Activated CD4-positive, alpha-beta memory T cell treated with anti-CD3 and anti-CD28 coated beads for 36 hours (primary cell): ENCODE data around the gene PPM1N. TPM values are rescaled to one million over a fixed set of nuclear protein-coding genes. Genes with fewer than 3 reads are reported as not detected.

Experiments used
- CTCF ChIA-PET: fragments of 350-600 bp; sonication (Branson Sonifier 250); formaldehyde crosslinking; loops from one replicate; lab custom pipeline; 2021; ENCODE audit warnings: antibody characterized with exemption, inconsistent platforms; lab: Charles Lee
- POLR2A ChIA-PET: fragments of 350-600 bp; sonication (Branson Sonifier 250); formaldehyde crosslinking; loops from one replicate; lab custom pipeline; 2021; ENCODE audit warnings: antibody characterized with exemption; lab: Charles Lee
- DNase-seq: peaks from one replicate; pipeline ENCODE4 v3.0.0-alpha.2; 2020
- H3K27ac Mint-ChIP-seq: one replicate; pipeline ENCODE4 v1.8.0; 2021; ENCODE audit warnings: mixed read lengths
- H3K27me3 Mint-ChIP-seq: one replicate; pipeline ENCODE4 v1.8.0; 2021; ENCODE audit warnings: mixed read lengths
- H3K36me3 Mint-ChIP-seq: one replicate; pipeline ENCODE4 v1.8.0; 2021; ENCODE audit warnings: mixed read lengths
- H3K4me1 Mint-ChIP-seq: one replicate; pipeline ENCODE4 v1.8.0; 2021; ENCODE audit warnings: low read depth, mixed read lengths
- H3K4me3 Mint-ChIP-seq: one replicate; pipeline ENCODE4 v1.8.0; 2021; ENCODE audit warnings: mild to moderate bottlenecking, mixed read lengths
- H3K9me3 Mint-ChIP-seq: one replicate; pipeline ENCODE4 v1.8.0; 2021; ENCODE audit warnings: mixed read lengths
- intact Hi-C: fragments of 100-400 bp; cut with micrococcal nuclease; formaldehyde crosslinking; loops from one replicate; pipeline ENCODE4 v1.15.1; 2023
- total RNA-seq, 2 experiments: library from RNA; stranded (reverse); gene quantifications; one replicate each; pipeline ENCODE4 v1.2.3, GENCODE V29; 2021

PPM1N gene
- total RNA-seq, 2 experiments from 2014 or later, result 3.5 to 3.6 TPM

DNA sequence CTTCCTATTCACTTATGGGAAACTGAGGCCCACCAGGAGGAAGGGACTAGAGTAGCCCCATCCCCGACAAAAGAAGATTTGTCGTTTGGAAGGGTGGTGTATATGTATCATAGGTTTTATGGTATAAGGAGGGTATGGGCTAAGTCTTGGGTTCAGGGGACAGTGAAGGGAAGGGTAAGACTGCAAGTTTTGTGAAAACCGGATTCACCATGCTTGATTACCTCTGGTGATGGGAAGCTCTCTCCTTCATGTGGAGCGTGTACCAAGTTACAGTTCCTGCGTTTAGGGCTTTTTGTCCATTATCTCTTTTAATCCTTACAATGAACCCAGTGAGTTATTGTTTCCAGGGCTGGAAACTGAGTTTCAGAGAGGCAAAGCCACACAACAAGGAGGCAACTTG is 12.8 kb downstream of the PPM1N start:
- Mint-ChIP-seq H3K27me3 (no peaks in the 10 kb centered on the region), H3K9me3 (no peaks in the 10 kb centered on the region), H3K27ac (peak overlapping the region; percentile 60), H3K4me3 (peak overlapping the region; percentile 23), H3K4me1 (peaks cover 65% of the 10 kb centered on the region), H3K36me3 (peaks cover 4% of the 10 kb centered on the region)
- intact Hi-C loops, result no loop called here
- ChIA-PET POLR2A (interaction anchor here (0.8 kb wide), 1 partner anchor 9 kb away, joined by 5 read pairs; no protein-coding TSS in a partner anchor), CTCF (interaction anchor here (1.2 kb wide), 1 partner anchor 47 kb away, joined by 4 read pairs; no protein-coding TSS in a partner anchor)
- no peak for DNase-seq

DNA sequence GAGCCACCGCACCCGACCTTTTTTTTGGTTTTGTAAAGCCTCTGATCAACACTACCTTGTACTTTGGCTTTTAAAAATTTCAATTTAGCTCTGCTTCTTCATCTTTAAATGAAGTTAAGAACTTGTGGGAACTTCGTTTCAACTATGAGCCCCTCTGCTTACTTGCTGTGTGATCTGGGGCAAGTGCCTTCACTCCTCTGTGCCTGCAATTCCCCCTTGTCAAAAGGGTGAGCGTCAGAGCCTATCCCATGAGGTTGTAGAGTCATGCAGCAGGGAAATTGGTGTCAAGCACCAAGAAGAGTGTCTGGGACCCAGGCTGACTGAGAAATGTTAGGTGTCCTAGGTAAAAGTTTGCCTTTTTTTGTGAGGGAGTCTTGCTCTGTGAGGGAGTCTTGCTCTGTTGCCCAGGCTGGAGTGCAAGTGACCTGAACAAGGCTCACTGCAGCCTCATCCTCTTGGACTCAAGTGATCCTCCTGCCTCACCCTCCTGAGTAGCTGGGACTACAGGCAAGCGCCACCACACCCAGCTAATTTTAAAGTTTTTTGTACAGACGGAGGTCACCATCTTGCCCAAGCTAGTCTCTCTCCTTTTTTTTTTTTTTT is 14.7 kb downstream of the PPM1N start:
- peaks cover 68% of the 10 kb centered on the region for H3K4me1 Mint-ChIP-seq
- H3K4me3 Mint-ChIP-seq, result no peak overlapping the region
- peak overlapping the region; percentile 87 for H3K27ac Mint-ChIP-seq
- no peaks in the 10 kb centered on the region for H3K9me3 Mint-ChIP-seq
- H3K27me3 Mint-ChIP-seq, result no peaks in the 10 kb centered on the region
- intact Hi-C loops, result no loop called here
- H3K36me3 Mint-ChIP-seq, result peaks cover 11% of the 10 kb centered on the region
- no peak for DNase-seq
- POLR2A ChIA-PET, result no interaction called here
- CTCF ChIA-PET, result interaction anchor here (1.2 kb wide), 1 partner anchor 34 kb away, joined by 3 read pairs; no protein-coding TSS in a partner anchor

DNA sequence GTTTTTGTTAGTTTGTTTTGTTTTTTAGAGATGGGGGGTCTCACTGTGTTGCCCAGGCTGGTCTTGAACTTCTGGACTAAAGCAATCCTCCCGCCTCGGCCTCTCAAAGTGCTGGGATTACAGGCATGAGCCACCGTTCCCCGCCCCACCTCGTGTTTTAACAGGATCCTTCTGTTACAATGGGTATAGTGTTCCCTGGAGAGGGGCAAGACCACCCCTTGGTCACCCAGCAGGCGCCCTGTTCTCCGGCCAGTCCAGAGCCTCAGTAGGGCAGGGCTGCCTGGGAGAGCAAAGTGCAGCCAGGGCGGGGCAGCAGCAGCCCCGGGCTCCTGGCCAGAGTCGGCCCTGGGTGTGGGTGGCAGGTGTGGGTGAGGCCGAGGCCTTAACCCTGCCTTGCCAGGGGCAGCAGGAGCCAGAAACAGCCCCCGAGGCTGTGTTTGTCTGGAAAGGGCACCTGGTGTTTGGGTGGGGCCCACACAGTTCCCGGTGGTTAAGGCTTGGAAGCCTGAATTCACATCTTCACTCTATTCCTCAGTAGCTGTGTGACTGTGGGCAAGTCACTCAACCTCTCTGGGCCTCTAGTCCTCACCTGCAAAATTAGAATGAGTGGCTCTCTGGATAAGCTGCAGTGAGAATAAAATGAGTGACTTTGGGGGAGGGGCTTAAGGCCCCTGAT is 16.3 kb downstream of the PPM1N start:
- DNase-seq, result peak; percentile 35
- no peaks in the 10 kb centered on the region for H3K9me3 Mint-ChIP-seq
- peaks cover 65% of the 10 kb centered on the region for H3K4me1 Mint-ChIP-seq
- POLR2A ChIA-PET, result interaction anchor here (0.8 kb wide), 1 partner anchor 128 kb away, joined by 3 read pairs; no protein-coding TSS in a partner anchor
- CTCF ChIA-PET, result interaction anchor here (1.0 to 1.9 kb wide), 7 partner anchors 17 to 202 kb away, joined by 3 to 8 read pairs (median 4); partner anchors contain the start of genes QPCTL, RTN2 and SNRPD2
- peak overlapping the region; percentile 87 for H3K27ac Mint-ChIP-seq
- H3K27me3 Mint-ChIP-seq, result no peaks in the 10 kb centered on the region
- H3K36me3 Mint-ChIP-seq, result peaks cover 13% of the 10 kb centered on the region
- intact Hi-C loops, result no loop called here
- peak overlapping the region; percentile 2 for H3K4me3 Mint-ChIP-seq

DNA sequence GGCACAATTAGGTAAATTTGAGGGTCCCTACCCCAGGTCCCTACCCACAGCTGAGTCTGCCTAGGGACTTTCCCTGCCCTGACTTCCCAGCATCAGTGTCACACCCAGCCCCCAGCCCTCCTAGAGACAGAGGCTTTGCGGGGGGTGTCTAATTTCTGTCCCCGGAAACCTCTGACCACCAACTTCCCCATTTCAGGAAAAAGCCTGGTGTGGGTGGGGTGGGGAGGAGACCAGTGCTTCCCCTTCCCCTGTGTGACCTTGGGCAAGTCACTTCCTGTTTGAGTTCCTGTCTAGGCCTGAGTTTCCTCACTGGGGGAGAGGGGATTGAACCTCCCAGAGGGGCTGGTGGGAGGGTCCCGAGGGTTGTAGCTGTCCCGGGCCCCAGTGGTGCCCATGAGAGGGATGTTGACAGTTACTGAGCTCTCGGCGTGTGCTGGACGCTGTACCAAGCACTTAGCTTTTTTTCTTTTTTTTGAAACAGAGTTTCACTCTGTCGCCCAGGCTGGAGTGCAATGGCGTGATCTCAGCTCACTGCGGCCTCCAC is 16.9 kb downstream of the PPM1N start:
- peak; percentile 54 for DNase-seq
- intact Hi-C loops, result no loop called here
- Mint-ChIP-seq H3K4me1 (peaks cover 59% of the 10 kb centered on the region), H3K9me3 (no peaks in the 10 kb centered on the region), H3K4me3 (peak overlapping the region; percentile 1), H3K36me3 (peaks cover 17% of the 10 kb centered on the region), H3K27ac (peak overlapping the region; percentile 87), H3K27me3 (no peaks in the 10 kb centered on the region)
- ChIA-PET POLR2A (interaction anchor here (0.6 to 0.8 kb wide), 2 partner anchors 127 to 145 kb away, joined by 3 read pairs; no protein-coding TSS in a partner anchor), CTCF (interaction anchor here (0.7 to 1.9 kb wide), 8 partner anchors 18 to 202 kb away, joined by 3 to 8 read pairs (median 4); partner anchors contain the start of genes FOSB, QPCTL, RTN2 and SNRPD2)

DNA sequence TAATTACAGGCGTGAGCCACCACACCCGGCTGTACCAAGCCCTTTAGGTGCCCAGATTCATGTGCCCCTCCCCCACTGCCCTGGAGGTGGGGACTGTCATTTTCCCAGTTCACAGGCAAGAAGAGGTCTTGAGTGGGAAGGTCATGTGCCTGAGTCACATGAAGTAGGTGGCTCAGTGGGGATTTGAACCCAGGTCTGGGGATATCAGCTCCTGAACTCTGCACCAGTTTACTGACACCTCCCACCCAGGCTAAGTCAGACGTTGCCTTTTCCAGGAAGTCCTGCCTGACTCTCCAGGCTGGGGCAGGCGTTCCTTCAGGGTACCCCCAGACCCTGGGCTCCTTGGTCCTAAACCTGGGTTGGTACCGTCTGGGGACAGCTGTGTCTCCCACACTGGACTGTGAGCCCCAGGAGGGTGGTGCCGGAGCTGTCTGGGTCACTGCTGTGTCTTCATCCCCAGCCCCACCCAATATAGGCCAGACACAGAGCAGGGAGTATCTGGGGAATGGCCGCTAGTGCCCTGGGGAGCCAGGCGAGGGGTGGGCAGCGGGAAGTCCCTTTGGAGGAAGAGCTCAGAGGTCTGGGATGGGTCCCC is 17.7 kb downstream of the PPM1N start:
- ChIA-PET POLR2A (interaction anchor here (0.6 kb wide), 1 partner anchor 144 kb away, joined by 3 read pairs; no protein-coding TSS in a partner anchor), CTCF (interaction anchor here (0.7 to 1.9 kb wide), 7 partner anchors 30 to 201 kb away, joined by 3 to 8 read pairs (median 4); partner anchors contain the start of genes FOSB, QPCTL and SNRPD2)
- DNase-seq, result peak; percentile 37
- H3K4me3 Mint-ChIP-seq, result peak overlapping the region; percentile 23
- peaks cover 52% of the 10 kb centered on the region for H3K4me1 Mint-ChIP-seq
- no peaks in the 10 kb centered on the region for H3K9me3 Mint-ChIP-seq
- H3K27ac Mint-ChIP-seq, result peak overlapping the region; percentile 87
- intact Hi-C loops, result no loop called here
- H3K27me3 Mint-ChIP-seq, result no peaks in the 10 kb centered on the region
- H3K36me3 Mint-ChIP-seq, result peaks cover 19% of the 10 kb centered on the region

DNA sequence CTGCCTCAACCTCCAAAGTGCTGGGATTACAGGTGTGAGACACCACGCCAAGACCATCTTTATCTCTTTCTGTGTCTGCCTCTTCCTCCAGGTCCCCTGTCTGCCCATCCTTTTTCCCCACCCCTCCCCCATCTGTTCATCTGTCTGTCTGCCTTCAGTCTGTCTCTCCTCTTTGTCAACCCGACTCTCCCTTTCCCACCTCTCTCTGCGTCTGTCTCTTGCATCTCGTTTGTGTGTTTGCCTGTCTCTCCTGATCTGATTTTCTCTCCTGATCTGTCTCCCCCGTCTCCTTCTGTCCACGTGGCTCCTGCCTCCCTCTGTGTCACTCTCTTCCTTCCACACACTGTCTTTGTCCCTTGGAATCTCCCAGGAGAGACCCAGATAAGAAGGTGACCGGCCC is 19.0 kb downstream of the PPM1N start:
- Mint-ChIP-seq H3K4me1 (peaks cover 39% of the 10 kb centered on the region), H3K36me3 (peaks cover 19% of the 10 kb centered on the region), H3K27me3 (no peaks in the 10 kb centered on the region), H3K27ac (peak overlapping the region; percentile 59), H3K4me3 (no peak overlapping the region), H3K9me3 (no peaks in the 10 kb centered on the region)
- ChIA-PET POLR2A (no interaction called here), CTCF (no interaction called here)
- intact Hi-C loops, result no loop called here
- no peak for DNase-seq

DNA sequence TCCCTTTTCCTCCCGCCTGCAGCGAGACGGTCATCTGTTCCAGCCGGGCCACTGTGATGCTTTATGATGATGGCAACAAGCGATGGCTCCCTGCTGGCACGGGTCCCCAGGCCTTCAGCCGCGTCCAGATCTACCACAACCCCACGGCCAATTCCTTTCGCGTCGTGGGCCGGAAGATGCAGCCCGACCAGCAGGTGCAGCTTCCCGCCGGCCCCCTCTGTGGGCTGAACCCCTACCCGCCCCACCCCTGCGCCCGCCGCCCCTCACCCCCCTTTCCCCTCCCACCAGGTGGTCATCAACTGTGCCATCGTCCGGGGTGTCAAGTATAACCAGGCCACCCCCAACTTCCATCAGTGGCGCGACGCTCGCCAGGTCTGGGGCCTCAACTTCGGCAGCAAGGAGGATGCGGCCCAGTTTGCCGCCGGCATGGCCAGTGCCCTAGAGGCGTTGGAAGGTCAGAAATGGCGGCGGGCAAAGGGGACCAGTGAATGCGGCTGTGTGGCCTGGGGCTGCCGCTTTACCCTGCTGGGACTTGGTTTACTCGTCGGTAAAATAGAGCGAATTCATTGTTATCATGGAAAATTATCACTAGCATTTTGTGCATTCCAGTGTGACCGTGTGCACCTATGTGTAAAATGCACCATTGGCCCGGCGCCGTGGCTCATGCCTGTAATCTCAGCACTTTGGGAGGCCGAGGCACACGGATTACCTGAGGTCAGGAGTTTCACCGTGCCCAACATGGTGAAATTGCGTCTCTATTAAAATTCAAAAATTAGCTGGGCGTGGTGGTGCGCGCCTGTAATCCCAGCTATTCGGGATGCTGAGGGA is 19.6 kb downstream of the PPM1N start:
- Mint-ChIP-seq H3K4me3 (no peak overlapping the region), H3K4me1 (peaks cover 37% of the 10 kb centered on the region), H3K36me3 (peaks cover 23% of the 10 kb centered on the region), H3K9me3 (no peaks in the 10 kb centered on the region), H3K27ac (no peak overlapping the region), H3K27me3 (no peaks in the 10 kb centered on the region)
- no peak for DNase-seq
- ChIA-PET POLR2A (no interaction called here), CTCF (no interaction called here)
- intact Hi-C loops, result no loop called here

DNA sequence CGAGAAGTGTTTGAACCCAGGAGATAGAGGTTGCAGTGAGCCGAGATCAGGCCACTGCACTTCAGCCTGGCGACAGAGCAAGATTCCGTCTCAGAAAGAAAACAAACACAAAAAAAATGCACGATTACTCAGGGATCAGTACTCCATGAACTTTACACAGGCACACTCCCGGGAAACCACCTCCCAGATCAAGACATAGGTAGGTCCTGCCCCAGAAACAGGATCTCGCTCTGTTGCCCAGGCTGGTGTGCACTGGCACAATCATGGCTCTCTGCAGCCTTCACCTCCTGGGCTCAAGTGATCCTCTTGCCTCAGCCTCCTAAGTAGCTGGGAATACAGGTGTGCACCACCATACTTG is 20.2 kb downstream of the PPM1N start:
- no peak for DNase-seq
- Mint-ChIP-seq H3K27ac (no peak overlapping the region), H3K36me3 (peaks cover 25% of the 10 kb centered on the region), H3K4me3 (no peak overlapping the region), H3K27me3 (no peaks in the 10 kb centered on the region), H3K9me3 (no peaks in the 10 kb centered on the region), H3K4me1 (peaks cover 33% of the 10 kb centered on the region)
- ChIA-PET CTCF (no interaction called here), POLR2A (no interaction called here)
- intact Hi-C loops, result no loop called here

DNA sequence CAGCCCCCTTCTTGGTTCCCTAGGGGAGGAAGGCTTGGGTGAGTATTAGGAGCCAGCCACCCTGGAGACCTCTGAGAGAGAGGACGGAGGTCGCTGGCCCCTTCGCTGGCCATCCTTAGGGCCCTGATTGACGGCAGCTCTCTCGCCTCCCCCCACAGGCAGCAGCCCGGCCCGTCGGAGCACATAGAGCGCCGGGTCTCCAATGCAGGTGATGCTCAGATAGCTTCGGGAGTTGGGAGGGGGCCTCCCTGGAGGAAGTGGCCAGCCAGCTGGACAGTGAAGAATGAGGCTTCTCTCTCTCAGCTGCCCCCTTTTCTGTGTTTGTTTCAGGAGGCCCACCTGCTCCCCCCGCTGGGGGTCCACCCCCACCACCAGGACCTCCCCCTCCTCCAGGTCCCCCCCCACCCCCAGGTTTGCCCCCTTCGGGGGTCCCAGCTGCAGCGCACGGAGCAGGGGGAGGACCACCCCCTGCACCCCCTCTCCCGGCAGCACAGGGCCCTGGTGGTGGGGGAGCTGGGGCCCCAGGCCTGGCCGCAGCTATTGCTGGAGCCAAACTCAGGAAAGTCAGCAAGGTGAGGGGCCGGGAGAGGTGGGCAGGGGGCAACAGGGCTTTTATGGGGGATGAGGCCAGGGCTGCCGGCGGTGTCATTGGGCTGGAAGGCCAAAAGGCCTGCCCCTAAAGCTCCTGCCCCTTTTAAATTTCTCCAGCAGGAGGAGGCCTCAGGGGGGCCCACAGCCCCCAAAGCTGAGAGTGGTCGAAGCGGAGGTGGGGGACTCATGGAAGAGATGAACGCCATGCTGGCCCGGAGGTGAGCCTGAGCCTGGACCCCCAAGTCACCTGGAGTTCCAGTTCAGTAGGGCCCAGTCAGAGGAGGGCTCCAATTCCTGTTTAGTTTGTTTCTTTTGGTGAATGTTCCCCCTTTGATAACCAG is 24.0 kb downstream of the PPM1N start:
- Mint-ChIP-seq H3K36me3 (peaks cover 43% of the 10 kb centered on the region), H3K4me1 (peaks cover 8% of the 10 kb centered on the region), H3K4me3 (no peak overlapping the region), H3K27ac (no peak overlapping the region), H3K27me3 (no peaks in the 10 kb centered on the region), H3K9me3 (no peaks in the 10 kb centered on the region)
- ChIA-PET CTCF (interaction anchor here (1.7 kb wide), 1 partner anchor 120 kb away, joined by 5 read pairs; no protein-coding TSS in a partner anchor), POLR2A (interaction anchor here (0.6 kb wide), 1 partner anchor 128 kb away, joined by 3 read pairs; no protein-coding TSS in a partner anchor)
- intact Hi-C loops, result loop anchor here (5.0 kb wide), 1 partner anchor 170 kb away; the partner anchor contains the start of genes QPCTL and SNRPD2
- no peak for DNase-seq

DNA sequence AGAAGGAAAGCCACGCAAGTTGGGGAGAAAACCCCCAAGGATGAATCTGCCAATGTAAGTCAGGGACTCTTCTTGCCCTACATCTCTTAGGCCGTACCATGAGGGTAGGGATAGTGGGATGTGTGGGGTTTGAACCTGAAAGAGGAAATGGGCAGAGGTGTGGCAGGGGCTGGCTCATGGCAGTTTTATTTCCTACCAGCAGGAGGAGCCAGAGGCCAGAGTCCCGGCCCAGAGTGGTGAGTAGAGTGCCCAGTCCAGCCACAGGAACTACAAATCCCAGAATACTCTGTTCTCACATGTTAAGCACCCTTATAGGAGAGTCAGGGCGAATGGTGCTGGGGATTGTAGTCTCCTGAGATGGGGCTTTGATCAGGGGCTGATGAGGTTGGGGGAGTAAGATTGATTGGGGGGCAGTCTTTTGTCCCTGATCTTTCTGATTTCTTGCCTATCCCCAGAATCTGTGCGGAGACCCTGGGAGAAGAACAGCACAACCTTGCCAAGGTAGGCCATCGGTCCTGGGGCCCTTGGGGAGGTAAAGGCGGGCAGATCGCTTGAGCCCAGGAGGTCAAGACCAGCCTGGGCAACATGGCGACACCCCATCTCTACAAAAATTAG is 25.5 kb downstream of the PPM1N start:
- peak; percentile 84 for DNase-seq
- ChIA-PET POLR2A (no interaction called here), CTCF (interaction anchor here (0.6 to 1.0 kb wide), 2 partner anchors 110 to 120 kb away, joined by 3 to 4 read pairs; no protein-coding TSS in a partner anchor)
- Mint-ChIP-seq H3K4me1 (peaks cover 18% of the 10 kb centered on the region), H3K4me3 (no peak overlapping the region), H3K9me3 (no peaks in the 10 kb centered on the region), H3K27ac (peak overlapping the region; percentile 70), H3K36me3 (peaks cover 43% of the 10 kb centered on the region), H3K27me3 (peaks cover under 1% of the 10 kb centered on the region)
- intact Hi-C loops, result loop anchor here (1.0 to 5.0 kb wide), 3 partner anchors 35 to 169 kb away; partner anchors contain the start of genes QPCTL and SNRPD2
